Measurements from ENCODE around the gene USP49.

DNA sequence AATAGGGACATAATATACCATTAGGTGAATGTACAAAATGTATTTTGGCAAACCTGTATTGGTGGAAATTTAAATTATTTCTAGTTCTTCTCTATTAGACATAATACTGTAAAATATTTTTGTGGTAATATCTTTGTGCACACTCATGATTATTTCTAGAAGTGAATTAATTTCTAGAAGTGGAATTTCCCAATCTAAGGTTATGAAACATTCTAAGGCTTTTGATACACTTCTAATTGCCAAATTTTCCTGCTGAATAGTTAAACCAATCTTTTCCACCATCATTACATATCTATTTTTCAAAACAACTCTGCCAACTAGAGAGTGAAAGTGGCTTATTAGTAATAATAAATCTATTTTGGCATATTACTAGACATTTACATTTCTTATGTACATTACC, 48.3 kb upstream of the USP49 start:
- TF ChIP-seq YY1 (IDR thresholded peaks at IDR 0.05; ENCODE audit: insufficient read depth, insufficient replicate concordance, low read depth, low read length) (no peak), POGK (CRISPR knock-in tag; conservative IDR thresholded peaks at IDR 0.05) (no peak), TBP (CRISPR knock-in tag; IDR thresholded peaks at IDR 0.05) (no peak), ZNF331 (CRISPR knock-in tag; IDR thresholded peaks at IDR 0.05) (no peak), POLR2A (IDR thresholded peaks at IDR 0.05; ENCODE audit: insufficient read depth in 1 of 2, low read depth in 2 of 2, low read length in 2 of 2) (no peak), JUND (CRISPR knock-in tag; IDR thresholded peaks at IDR 0.05) (no peak), FOXM1 (CRISPR knock-in tag; IDR thresholded peaks at IDR 0.05) (no peak)
